ENCODE data around the gene CSGALNACT2. TPM values are rescaled to one million over a fixed set of nuclear protein-coding genes. Genes with fewer than 3 reads are reported as not detected.

Gene CSGALNACT2
- total and polyA plus RNA-seq, 3 experiments from 2014 or later, result 21.0 to 23.7 (median 21.7) TPM

DNA sequence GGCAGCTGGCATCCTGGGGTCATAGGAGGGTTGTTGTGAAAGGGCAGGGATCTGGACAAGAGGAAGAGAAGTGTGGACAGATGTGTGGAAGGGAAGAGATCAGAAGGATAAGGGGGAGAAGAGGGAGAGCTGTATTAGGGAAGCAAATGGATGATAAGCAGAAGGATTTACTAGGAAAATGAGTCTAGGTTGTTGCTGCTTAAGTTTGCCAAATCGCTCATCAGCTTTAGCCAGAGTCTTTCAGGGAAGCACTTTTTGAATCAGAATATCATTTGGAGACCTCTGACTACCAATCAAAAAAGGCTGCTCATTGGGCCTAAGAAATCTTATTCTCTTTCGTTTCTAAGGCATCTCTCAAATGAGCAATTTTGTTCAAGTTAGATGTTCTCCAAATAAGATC, 2.6 kb upstream of the CSGALNACT2 start:
- H3K27ac ChIP-seq (ENCODE audit: low read depth, low read length), result no peak overlapping the region
- no peak overlapping the region for H3K4me3 ChIP-seq (ENCODE audit: low read length)
- peak overlapping the region; percentile 3 to 95 (median 88) for H3K4me3 Mint-ChIP-seq
- CTCF ChIA-PET, result interaction anchor here (1.5 kb wide), 1 partner anchor 16 kb away, joined by 3 read pairs; no protein-coding TSS in a partner anchor
- POLR2A ChIA-PET, result no interaction called here
- H3K36me3 Mint-ChIP-seq, result peaks cover 0 to 8% (median 0%) of the 10 kb centered on the region in 3 donors
- no peaks in the 10 kb centered on the region for H3K9me3 ChIP-seq (ENCODE audit: low read length)
- H3K36me3 ChIP-seq (ENCODE audit: insufficient read depth, low read length), result no peaks in the 10 kb centered on the region
- no peak for DNase-seq
- peaks cover 27% of the 10 kb centered on the region for H3K4me1 ChIP-seq (ENCODE audit: insufficient read depth, low read length)
- H3K4me1 Mint-ChIP-seq, result peaks cover 29 to 39% (median 35%) of the 10 kb centered on the region in 3 donors
- no peaks in the 10 kb centered on the region for H3K9me3 Mint-ChIP-seq
- peaks cover 0 to 4% of the 10 kb centered on the region in 2 donors for H3K27me3 Mint-ChIP-seq
- H3K27ac Mint-ChIP-seq, result peak overlapping the region in 4 of 8 donors; percentile 17 to 93 (median 74)
- no peaks in the 10 kb centered on the region for H3K27me3 ChIP-seq (ENCODE audit: insufficient read depth, low read length, poor library complexity, severe bottlenecking)

DNA sequence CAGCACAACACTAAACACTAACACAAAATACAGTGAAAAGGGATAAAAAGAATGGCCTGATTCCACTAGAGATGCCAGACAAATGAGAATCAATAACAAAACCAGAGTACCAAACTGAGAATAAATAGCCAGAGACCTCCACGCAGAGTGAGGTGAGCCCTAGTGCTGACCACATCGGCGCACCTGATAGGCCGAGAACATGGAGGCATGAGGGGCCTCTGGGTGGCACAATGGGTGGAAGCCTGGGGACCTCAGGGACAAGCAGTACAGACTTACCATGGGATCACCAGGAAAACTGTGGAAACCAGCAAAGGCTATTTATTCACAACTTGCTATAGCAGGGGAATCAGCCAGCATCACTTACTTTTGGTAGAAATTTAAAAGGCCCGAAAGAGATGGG, 1.8 kb upstream of the CSGALNACT2 start:
- Mint-ChIP-seq H3K27me3 (peaks cover 0 to 4% of the 10 kb centered on the region in 2 donors), H3K27ac (peak overlapping the region in 7 of 8 donors; percentile 17 to 93 (median 42)), H3K4me3 (peak overlapping the region; percentile 34 to 95 (median 88)), H3K4me1 (peaks cover 32 to 45% (median 41%) of the 10 kb centered on the region in 3 donors), H3K9me3 (no peaks in the 10 kb centered on the region), H3K36me3 (peaks cover 0 to 8% (median 0%) of the 10 kb centered on the region in 3 donors)
- no peak overlapping the region for H3K27ac ChIP-seq (ENCODE audit: low read depth, low read length)
- peaks cover 33% of the 10 kb centered on the region for H3K4me1 ChIP-seq (ENCODE audit: insufficient read depth, low read length)
- no peaks in the 10 kb centered on the region for H3K27me3 ChIP-seq (ENCODE audit: insufficient read depth, low read length, poor library complexity, severe bottlenecking)
- CTCF ChIA-PET, result interaction anchor here (1.5 kb wide), 1 partner anchor 15 kb away, joined by 3 read pairs; no protein-coding TSS in a partner anchor
- no peak for DNase-seq
- POLR2A ChIA-PET, result no interaction called here
- no peak overlapping the region for H3K4me3 ChIP-seq (ENCODE audit: low read length)
- no peaks in the 10 kb centered on the region for H3K9me3 ChIP-seq (ENCODE audit: low read length)
- H3K36me3 ChIP-seq (ENCODE audit: insufficient read depth, low read length), result no peaks in the 10 kb centered on the region

DNA sequence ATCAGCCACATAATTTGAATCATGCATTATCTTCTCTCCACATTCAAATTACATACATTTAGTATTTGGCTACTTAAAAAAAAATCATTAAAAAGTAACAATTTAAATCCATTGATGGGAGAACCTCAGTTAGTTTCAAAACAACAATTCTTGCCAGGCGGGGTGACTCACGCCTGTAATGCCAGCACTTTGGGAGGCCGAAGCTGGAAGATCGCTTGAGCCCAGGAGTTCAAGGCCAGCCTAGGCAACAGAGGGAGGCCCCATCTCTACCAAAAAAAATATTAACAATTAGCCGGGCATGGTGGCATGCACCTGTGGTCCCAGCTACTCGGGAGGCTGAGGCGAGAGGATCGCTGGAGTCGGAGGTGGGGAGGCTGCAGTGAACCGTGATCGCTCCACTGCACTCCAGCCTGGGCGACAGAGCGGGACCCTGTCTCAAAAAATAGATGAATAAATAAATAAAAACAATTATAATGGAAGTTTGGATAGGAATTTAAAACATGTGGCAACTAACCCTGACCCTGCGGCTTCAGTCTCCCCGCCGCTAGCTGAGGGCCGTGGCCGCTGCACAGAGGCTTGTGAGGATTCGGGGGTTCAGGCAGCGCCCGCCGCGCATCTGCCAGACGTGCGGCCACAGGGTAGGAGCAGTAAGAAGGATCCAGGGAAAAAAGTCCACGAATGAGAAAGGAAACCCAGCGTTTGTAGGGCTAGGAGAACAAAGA, 1.1 kb upstream of the CSGALNACT2 start:
- H3K9me3 ChIP-seq (ENCODE audit: low read length), result no peaks in the 10 kb centered on the region
- peak overlapping the region; percentile 89 for H3K4me3 ChIP-seq (ENCODE audit: low read length)
- ChIA-PET CTCF (interaction anchor here (1.4 to 2.5 kb wide), 4 partner anchors 13 to 129 kb away, joined by 4 to 21 read pairs (median 4); no protein-coding TSS in a partner anchor), POLR2A (interaction anchor here (0.9 to 1.5 kb wide), 6 partner anchors 23 to 355 kb away, joined by 3 to 6 read pairs (median 4); no protein-coding TSS in a partner anchor)
- H3K4me1 ChIP-seq (ENCODE audit: insufficient read depth, low read length), result peaks cover 37% of the 10 kb centered on the region
- DNase-seq, result no peak
- no peaks in the 10 kb centered on the region for H3K27me3 ChIP-seq (ENCODE audit: insufficient read depth, low read length, poor library complexity, severe bottlenecking)
- H3K36me3 ChIP-seq (ENCODE audit: insufficient read depth, low read length), result no peaks in the 10 kb centered on the region
- H3K4me3 Mint-ChIP-seq, result peak overlapping the region; percentile 86 to 95 (median 90)
- H3K27ac Mint-ChIP-seq, result peak overlapping the region; percentile 40 to 93 (median 92)
- H3K27me3 Mint-ChIP-seq, result peaks cover 0 to 4% of the 10 kb centered on the region in 2 donors
- H3K27ac ChIP-seq (ENCODE audit: low read depth, low read length), result peak overlapping the region; percentile 92
- peaks cover 0 to 8% (median 0%) of the 10 kb centered on the region in 3 donors for H3K36me3 Mint-ChIP-seq
- peaks cover 35 to 50% (median 45%) of the 10 kb centered on the region in 3 donors for H3K4me1 Mint-ChIP-seq
- H3K9me3 Mint-ChIP-seq, result no peaks in the 10 kb centered on the region

DNA sequence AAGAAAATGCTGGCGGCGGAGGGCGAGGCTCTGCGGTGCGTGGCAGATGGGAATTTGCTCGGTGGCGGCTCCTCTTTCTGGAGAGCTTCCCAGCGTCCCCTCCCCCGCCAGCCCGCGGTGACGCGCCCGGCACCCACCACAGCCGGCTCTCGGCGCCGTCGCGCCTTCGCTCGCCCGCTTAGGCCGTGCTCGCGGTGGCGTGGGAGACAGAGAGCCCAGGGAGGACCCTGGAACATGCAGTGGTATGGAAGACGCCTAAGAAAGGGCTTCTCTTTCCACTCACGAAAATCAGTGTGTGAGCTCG, 576 bp upstream of the CSGALNACT2 start:
- peaks cover 0 to 4% of the 10 kb centered on the region in 2 donors for H3K27me3 Mint-ChIP-seq
- Histone ChIP-seq H3K9me3 (ENCODE audit: low read length) (no peaks in the 10 kb centered on the region), H3K27ac (ENCODE audit: low read depth, low read length) (peak overlapping the region; percentile 92), H3K36me3 (ENCODE audit: insufficient read depth, low read length) (no peaks in the 10 kb centered on the region), H3K4me3 (ENCODE audit: low read length) (peak overlapping the region; percentile 89), H3K27me3 (ENCODE audit: insufficient read depth, low read length, poor library complexity, severe bottlenecking) (no peaks in the 10 kb centered on the region), H3K4me1 (ENCODE audit: insufficient read depth, low read length) (peaks cover 41% of the 10 kb centered on the region)
- ChIA-PET CTCF (interaction anchor here (0.6 to 2.5 kb wide), 7 partner anchors 13 to 155 kb away, joined by 3 to 21 read pairs (median 4); no protein-coding TSS in a partner anchor), POLR2A (interaction anchor here (0.6 to 1.7 kb wide), 15 partner anchors 8 to 436 kb away, joined by 3 to 12 read pairs (median 4); partner anchors contain the start of gene RASGEF1A)
- peak overlapping the region; percentile 86 to 95 (median 90) for H3K4me3 Mint-ChIP-seq
- H3K36me3 Mint-ChIP-seq, result peaks cover 0 to 8% (median 0%) of the 10 kb centered on the region in 3 donors
- no peaks in the 10 kb centered on the region for H3K9me3 Mint-ChIP-seq
- peak in 4 of 5 donors; percentile 23 to 56 (median 42) for DNase-seq
- peak overlapping the region; percentile 49 to 93 (median 92) for H3K27ac Mint-ChIP-seq
- H3K4me1 Mint-ChIP-seq, result peaks cover 39 to 55% (median 50%) of the 10 kb centered on the region in 3 donors

DNA sequence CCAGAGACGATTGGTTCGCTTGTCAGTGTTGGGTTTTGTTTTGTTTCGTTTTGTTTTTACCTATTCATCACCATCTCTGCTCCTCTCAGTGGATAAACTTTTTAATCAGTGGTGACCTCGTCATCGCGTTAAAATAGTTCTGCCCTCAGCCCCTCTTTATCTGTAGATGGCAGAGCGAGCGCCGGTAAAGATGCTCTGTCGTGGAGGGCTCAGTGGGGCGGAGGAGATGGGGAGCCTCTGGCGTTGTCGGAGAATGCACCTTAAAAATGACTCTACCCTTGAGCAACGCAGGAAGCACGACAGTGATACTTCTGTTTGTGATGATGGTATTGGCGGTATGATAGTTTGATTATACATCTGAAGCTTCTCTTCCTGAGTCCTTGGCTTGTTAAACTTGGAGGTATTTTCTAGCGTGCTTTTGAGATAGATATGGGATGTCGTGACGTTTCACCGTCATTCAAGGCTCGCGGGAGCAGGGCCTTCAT, 554 bp downstream of the CSGALNACT2 start:
- peak overlapping the region; percentile 93 to 100 (median 98) for H3K27ac Mint-ChIP-seq
- Histone ChIP-seq H3K9me3 (ENCODE audit: low read length) (no peaks in the 10 kb centered on the region), H3K27ac (ENCODE audit: low read depth, low read length) (peak overlapping the region; percentile 92), H3K36me3 (ENCODE audit: insufficient read depth, low read length) (no peaks in the 10 kb centered on the region), H3K4me1 (ENCODE audit: insufficient read depth, low read length) (peaks cover 52% of the 10 kb centered on the region), H3K27me3 (ENCODE audit: insufficient read depth, low read length, poor library complexity, severe bottlenecking) (no peaks in the 10 kb centered on the region), H3K4me3 (ENCODE audit: low read length) (peak overlapping the region; percentile 96)
- peak; percentile 38 to 82 (median 73) for DNase-seq
- ChIA-PET CTCF (interaction anchor here (0.9 to 2.5 kb wide), 7 partner anchors 13 to 154 kb away, joined by 3 to 21 read pairs (median 4); no protein-coding TSS in a partner anchor), POLR2A (interaction anchor here (0.5 to 1.7 kb wide), 13 partner anchors 9 to 435 kb away, joined by 3 to 12 read pairs (median 4); partner anchors contain the start of gene RASGEF1A)
- H3K27me3 Mint-ChIP-seq, result peaks cover 0 to 4% of the 10 kb centered on the region in 2 donors
- no peaks in the 10 kb centered on the region for H3K9me3 Mint-ChIP-seq
- peaks cover 47 to 66% (median 62%) of the 10 kb centered on the region in 3 donors for H3K4me1 Mint-ChIP-seq
- H3K4me3 Mint-ChIP-seq, result peak overlapping the region; percentile 95 to 99 (median 99)
- peaks cover 0 to 8% (median 0%) of the 10 kb centered on the region in 3 donors for H3K36me3 Mint-ChIP-seq

DNA sequence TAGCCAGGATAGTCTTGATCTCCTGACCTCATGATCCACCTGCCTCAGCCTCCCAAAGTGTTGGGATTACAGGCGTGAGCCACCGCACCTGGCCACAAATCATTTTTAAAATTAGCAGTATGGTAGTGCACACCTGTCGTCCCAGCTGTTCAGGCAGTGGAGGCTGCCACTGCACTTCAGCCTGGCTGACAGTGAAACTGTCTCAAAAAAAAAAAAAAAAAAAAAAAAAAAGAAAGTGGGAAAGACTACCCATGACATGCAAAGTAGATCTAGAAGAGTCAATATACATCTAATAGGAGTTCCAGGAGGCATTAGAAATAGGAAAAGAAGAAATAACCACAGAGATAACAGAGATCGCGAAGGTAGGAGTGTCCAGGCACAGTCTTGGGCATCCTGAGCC, 3.2 kb downstream of the CSGALNACT2 start:
- peaks cover 65 to 85% (median 80%) of the 10 kb centered on the region in 3 donors for H3K4me1 Mint-ChIP-seq
- H3K27ac ChIP-seq (ENCODE audit: low read depth, low read length), result no peak overlapping the region
- DNase-seq, result no peak
- H3K36me3 Mint-ChIP-seq, result peaks cover 0 to 10% (median 3%) of the 10 kb centered on the region in 3 donors
- peak overlapping the region in 4 of 7 donors; percentile 7 to 77 (median 12) for H3K4me3 Mint-ChIP-seq
- no peaks in the 10 kb centered on the region for H3K36me3 ChIP-seq (ENCODE audit: insufficient read depth, low read length)
- no peaks in the 10 kb centered on the region for H3K9me3 Mint-ChIP-seq
- POLR2A ChIA-PET, result interaction anchor here (0.9 kb wide), 1 partner anchor 17 kb away, joined by 11 read pairs; no protein-coding TSS in a partner anchor
- H3K9me3 ChIP-seq (ENCODE audit: low read length), result no peaks in the 10 kb centered on the region
- CTCF ChIA-PET, result interaction anchor here (0.9 to 2.0 kb wide), 4 partner anchors 18 to 113 kb away, joined by 3 to 6 read pairs (median 3); no protein-coding TSS in a partner anchor
- peaks cover 0 to 3% of the 10 kb centered on the region in 2 donors for H3K27me3 Mint-ChIP-seq
- H3K4me3 ChIP-seq (ENCODE audit: low read length), result no peak overlapping the region
- peaks cover 60% of the 10 kb centered on the region for H3K4me1 ChIP-seq (ENCODE audit: insufficient read depth, low read length)
- no peaks in the 10 kb centered on the region for H3K27me3 ChIP-seq (ENCODE audit: insufficient read depth, low read length, poor library complexity, severe bottlenecking)
- peak overlapping the region in 4 of 8 donors; percentile 33 to 73 (median 63) for H3K27ac Mint-ChIP-seq

DNA sequence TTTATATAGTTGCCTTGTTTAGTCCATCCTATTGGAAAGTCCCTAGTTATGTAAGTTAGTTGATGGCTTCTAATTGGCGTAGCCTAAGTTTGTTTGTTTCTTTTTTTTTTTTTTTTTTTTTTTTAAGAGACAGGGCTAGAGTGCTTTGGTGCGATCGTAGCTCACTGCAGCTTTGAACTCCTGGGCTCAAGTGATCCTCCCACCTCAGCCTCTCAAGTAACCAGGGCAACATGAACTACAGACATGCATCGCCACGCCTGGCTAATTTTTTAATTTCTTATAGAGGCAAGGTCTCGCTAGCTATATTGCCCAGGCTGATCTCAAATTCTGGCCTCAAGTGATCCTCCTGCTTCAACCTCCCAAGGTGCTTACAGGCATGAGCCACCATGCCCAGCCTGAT, 7.1 kb downstream of the CSGALNACT2 start:
- CTCF ChIA-PET, result no interaction called here

More for the DNA sequence above, 7.1 kb downstream of the CSGALNACT2 start:
- H3K4me3 ChIP-seq (ENCODE audit: low read length), result no peak overlapping the region
- peaks cover 72 to 87% (median 85%) of the 10 kb centered on the region in 3 donors for H3K4me1 Mint-ChIP-seq
- H3K9me3 ChIP-seq (ENCODE audit: low read length), result peaks cover 3% of the 10 kb centered on the region
- peak overlapping the region in 3 of 8 donors; percentile 13 to 68 (median 58) for H3K27ac Mint-ChIP-seq
- peaks cover 2 to 29% (median 10%) of the 10 kb centered on the region in 3 donors for H3K36me3 Mint-ChIP-seq
- no peak for DNase-seq
- no peaks in the 10 kb centered on the region for H3K27me3 Mint-ChIP-seq
- no peaks in the 10 kb centered on the region for H3K9me3 Mint-ChIP-seq
- H3K4me1 ChIP-seq (ENCODE audit: insufficient read depth, low read length), result peaks cover 39% of the 10 kb centered on the region
- POLR2A ChIA-PET, result no interaction called here
- H3K36me3 ChIP-seq (ENCODE audit: insufficient read depth, low read length), result no peaks in the 10 kb centered on the region
- no peak overlapping the region for H3K27ac ChIP-seq (ENCODE audit: low read depth, low read length)
- no peak overlapping the region for H3K4me3 Mint-ChIP-seq
- H3K27me3 ChIP-seq (ENCODE audit: insufficient read depth, low read length, poor library complexity, severe bottlenecking), result no peaks in the 10 kb centered on the region

All from CD8-positive, alpha-beta memory T cell (primary cell).